COLO668 (cell line): Measurements from ENCODE around the gene SLC26A8.

Source experiments
- DNase-seq: peaks from one replicate; lab custom pipeline; 2025; ENCODE audit not compliant: unreplicated experiment; lab: John Stamatoyannopoulos, UW

Gene SLC26A8

GRCh38 chr6:36023996-36024795 is at the start of gene SLC26A8:
SLC26A8 (minus strand) TSS chr6:36024641; CDS start chr6:36019707, 4,934 bp downstream.
- no peak for DNase-seq

- no peak for DNase-seq
These were observed 49.1 kb upstream of the SLC26A8 start for GRCh38 chr6:36073587-36073986.

GRCh38 chr6:36072681-36073080 is 48.2 kb upstream of the SLC26A8 start:
- no peak for DNase-seq

GRCh38 chr6:36071714-36072113 is 47.3 kb upstream of the SLC26A8 start:
- DNase-seq: no peak

GRCh38 chr6:36071281-36071680 is 46.8 kb upstream of the SLC26A8 start:
- no peak for DNase-seq

- DNase-seq: no peak
These were observed 45.8 kb upstream of the SLC26A8 start for GRCh38 chr6:36070252-36070651.

- no peak for DNase-seq
These were observed 45.1 kb upstream of the SLC26A8 start for GRCh38 chr6:36069573-36069972.

- no peak for DNase-seq
These were observed 44.1 kb upstream of the SLC26A8 start for GRCh38 chr6:36068586-36068985.

GRCh38 chr6:36068012-36068392 is 43.6 kb upstream of the SLC26A8 start:
- no peak for DNase-seq

GRCh38 chr6:36067374-36068011 is 43.1 kb upstream of the SLC26A8 start:
- no peak for DNase-seq

- no peak for DNase-seq
These were observed 42.4 kb upstream of the SLC26A8 start for GRCh38 chr6:36066817-36067216.

GRCh38 chr6:36065916-36066315 is 41.5 kb upstream of the SLC26A8 start:
- no peak for DNase-seq

GRCh38 chr6:36064770-36065396 is 40.4 kb upstream of the SLC26A8 start:
- DNase-seq: no peak

GRCh38 chr6:36063318-36064060 is 39.0 kb upstream of the SLC26A8 start:
- DNase-seq: no peak

GRCh38 chr6:36062247-36062646 is 37.8 kb upstream of the SLC26A8 start:
- DNase-seq: no peak

- DNase-seq: no peak
These were observed 36.8 kb upstream of the SLC26A8 start for GRCh38 chr6:36061236-36061635.

- no peak for DNase-seq
These were observed 31.7 kb upstream of the SLC26A8 start for GRCh38 chr6:36056178-36056577.

GRCh38 chr6:36054956-36055355 is 30.5 kb upstream of the SLC26A8 start:
- no peak for DNase-seq

- no peak for DNase-seq
These were observed 30.0 kb upstream of the SLC26A8 start for GRCh38 chr6:36054415-36054814.

- no peak for DNase-seq
These were observed 29.4 kb upstream of the SLC26A8 start for GRCh38 chr6:36053878-36054277.

- no peak for DNase-seq
These were observed 27.7 kb upstream of the SLC26A8 start for GRCh38 chr6:36052097-36052496.
